Measurements from ENCODE around the gene ARF1.

GRCh38 chr1:228100822-228101613, 18.5 kb downstream of the ARF1 start:
- TF ChIP-seq, protein P1, sequence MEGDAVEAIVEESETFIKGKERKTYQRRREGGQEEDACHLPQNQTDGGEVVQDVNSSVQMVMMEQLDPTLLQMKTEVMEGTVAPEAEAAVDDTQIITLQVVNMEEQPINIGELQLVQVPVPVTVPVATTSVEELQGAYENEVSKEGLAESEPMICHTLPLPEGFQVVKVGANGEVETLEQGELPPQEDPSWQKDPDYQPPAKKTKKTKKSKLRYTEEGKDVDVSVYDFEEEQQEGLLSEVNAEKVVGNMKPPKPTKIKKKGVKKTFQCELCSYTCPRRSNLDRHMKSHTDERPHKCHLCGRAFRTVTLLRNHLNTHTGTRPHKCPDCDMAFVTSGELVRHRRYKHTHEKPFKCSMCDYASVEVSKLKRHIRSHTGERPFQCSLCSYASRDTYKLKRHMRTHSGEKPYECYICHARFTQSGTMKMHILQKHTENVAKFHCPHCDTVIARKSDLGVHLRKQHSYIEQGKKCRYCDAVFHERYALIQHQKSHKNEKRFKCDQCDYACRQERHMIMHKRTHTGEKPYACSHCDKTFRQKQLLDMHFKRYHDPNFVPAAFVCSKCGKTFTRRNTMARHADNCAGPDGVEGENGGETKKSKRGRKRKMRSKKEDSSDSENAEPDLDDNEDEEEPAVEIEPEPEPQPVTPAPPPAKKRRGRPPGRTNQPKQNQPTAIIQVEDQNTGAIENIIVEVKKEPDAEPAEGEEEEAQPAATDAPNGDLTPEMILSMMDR (IDR thresholded peaks at IDR 0.05) = no peak
- TF ChIP-seq EZH2 (IDR thresholded peaks at IDR 0.05; ENCODE audit: borderline replicate concordance, insufficient read depth, low read depth, low read length, poor library complexity, severe bottlenecking) = no peak

Data from B cell (primary cell).